Activated naive CD4-positive, alpha-beta T cell treated with anti-CD3 and anti-CD28 coated beads for 36 hours (primary cell): Measurements from ENCODE around the gene CLIP2. TPM values are rescaled to one million over a fixed set of nuclear protein-coding genes. Genes with fewer than 3 reads are reported as not detected.
"Not testable (repeated sequence)": the region's sequence is repeated elsewhere in the genome, so short reads cannot be mapped to it uniquely, and the experiment has no call there.

Experiments
- CTCF ChIA-PET: fragments of 350-600 bp; sonication (Branson Sonifier 250); formaldehyde crosslinking; loops from one replicate; lab custom pipeline; 2021; ENCODE audit warnings: antibody characterized with exemption; lab: Charles Lee
- DNase-seq: peaks from one replicate; pipeline ENCODE4 v3.0.0-alpha.2; 2020
- H3K27ac Mint-ChIP-seq: one replicate; pipeline ENCODE4 v1.8.0; 2021; ENCODE audit warnings: mild to moderate bottlenecking, mixed read lengths
- H3K27me3 Mint-ChIP-seq: one replicate; pipeline ENCODE4 v1.8.0; 2021; ENCODE audit warnings: low read depth, mixed read lengths
- H3K36me3 Mint-ChIP-seq: one replicate; pipeline ENCODE4 v1.8.0; 2021; ENCODE audit warnings: low read depth, mixed read lengths
- H3K4me1 Mint-ChIP-seq: one replicate; pipeline ENCODE4 v1.8.0; 2021; ENCODE audit warnings: low read depth, mixed read lengths
- H3K4me3 Mint-ChIP-seq: one replicate; pipeline ENCODE4 v1.8.0; 2021; ENCODE audit warnings: mild to moderate bottlenecking, moderate library complexity, mixed read lengths
- H3K9me3 Mint-ChIP-seq: one replicate; pipeline ENCODE4 v1.8.0; 2021; ENCODE audit warnings: mixed read lengths
- intact Hi-C: fragments of 100-400 bp; cut with micrococcal nuclease; formaldehyde crosslinking; loops from one replicate; pipeline ENCODE4 v1.15.1; 2023
- total RNA-seq, 2 experiments: library from RNA; stranded (reverse); gene quantifications; one replicate each; pipeline ENCODE4 v1.2.3, GENCODE V29; 2021

Gene CLIP2
- total RNA-seq, 2 experiments from 2014 or later: 1.2 to 1.6 TPM

- H3K4me1 Mint-ChIP-seq: no peaks in the 10 kb centered on the region
- no peak overlapping the region for H3K4me3 Mint-ChIP-seq
- H3K27ac Mint-ChIP-seq: no peak overlapping the region
- no peak for DNase-seq
- no peaks in the 10 kb centered on the region for H3K27me3 Mint-ChIP-seq
- intact Hi-C loops: no loop called here
- no peaks in the 10 kb centered on the region for H3K36me3 Mint-ChIP-seq
- CTCF ChIA-PET: no interaction called here
- H3K9me3 Mint-ChIP-seq: no peaks in the 10 kb centered on the region
Observed at GRCh38 chr7:74350751-74351150, 61.5 kb downstream of the CLIP2 start.

GRCh38 chr7:74351836-74352235 is 62.6 kb downstream of the CLIP2 start:
- no peak for DNase-seq
- CTCF ChIA-PET: interaction anchor here (0.6 kb wide), 1 partner anchor 286 kb away, joined by 3 read pairs; no protein-coding TSS in a partner anchor
- intact Hi-C loops: no loop called here
- Mint-ChIP-seq H3K4me3 (no peak overlapping the region), H3K9me3 (peaks cover 7% of the 10 kb centered on the region), H3K27me3 (no peaks in the 10 kb centered on the region), H3K27ac (no peak overlapping the region), H3K36me3 (no peaks in the 10 kb centered on the region), H3K4me1 (no peaks in the 10 kb centered on the region)

- H3K4me3 Mint-ChIP-seq, intact Hi-C loops, H3K4me1 Mint-ChIP-seq, H3K27me3 Mint-ChIP-seq, DNase-seq, H3K36me3 Mint-ChIP-seq, H3K27ac Mint-ChIP-seq, H3K9me3 Mint-ChIP-seq: not testable (repeated sequence)
- CTCF ChIA-PET: interaction anchor here (0.6 to 1.0 kb wide), 4 partner anchors 12 to 287 kb away, joined by 3 to 4 read pairs (median 4); no protein-coding TSS in a partner anchor
Observed at GRCh38 chr7:74352551-74353138, 63.4 kb downstream of the CLIP2 start.

- Mint-ChIP-seq H3K9me3 (peaks cover 7% of the 10 kb centered on the region), H3K27me3 (no peaks in the 10 kb centered on the region), H3K27ac (no peak overlapping the region), H3K36me3 (no peaks in the 10 kb centered on the region), H3K4me1 (no peaks in the 10 kb centered on the region), H3K4me3 (no peak overlapping the region)
- CTCF ChIA-PET: no interaction called here
- intact Hi-C loops: no loop called here
- DNase-seq: no peak
Observed at GRCh38 chr7:74354009-74354408, 64.8 kb downstream of the CLIP2 start.

- Mint-ChIP-seq H3K4me3 (no peak overlapping the region), H3K27me3 (no peaks in the 10 kb centered on the region), H3K4me1 (no peaks in the 10 kb centered on the region), H3K9me3 (peaks cover 7% of the 10 kb centered on the region), H3K27ac (no peak overlapping the region), H3K36me3 (no peaks in the 10 kb centered on the region)
- CTCF ChIA-PET: interaction anchor here (0.6 kb wide), 1 partner anchor 107 kb away, joined by 3 read pairs; no protein-coding TSS in a partner anchor
- peak; percentile 24 for DNase-seq
- intact Hi-C loops: no loop called here
Observed at GRCh38 chr7:74355091-74355490, 65.9 kb downstream of the CLIP2 start.

GRCh38 chr7:74356589-74357315 is 67.5 kb downstream of the CLIP2 start:
- no peaks in the 10 kb centered on the region for H3K4me1 Mint-ChIP-seq
- H3K9me3 Mint-ChIP-seq: peaks cover 7% of the 10 kb centered on the region
- DNase-seq: no peak
- no peaks in the 10 kb centered on the region for H3K36me3 Mint-ChIP-seq
- no peak overlapping the region for H3K27ac Mint-ChIP-seq
- intact Hi-C loops: no loop called here
- H3K4me3 Mint-ChIP-seq: no peak overlapping the region
- H3K27me3 Mint-ChIP-seq: no peaks in the 10 kb centered on the region
- CTCF ChIA-PET: no interaction called here

- Mint-ChIP-seq H3K4me3 (no peak overlapping the region), H3K4me1 (no peaks in the 10 kb centered on the region), H3K36me3 (no peaks in the 10 kb centered on the region), H3K9me3 (peaks cover 7% of the 10 kb centered on the region), H3K27ac (no peak overlapping the region), H3K27me3 (no peaks in the 10 kb centered on the region)
- DNase-seq: no peak
- CTCF ChIA-PET: no interaction called here
- intact Hi-C loops: no loop called here
Observed at GRCh38 chr7:74360008-74360407, 70.8 kb downstream of the CLIP2 start.

GRCh38 chr7:74362266-74362665 is 73.1 kb downstream of the CLIP2 start:
- Mint-ChIP-seq H3K27ac (no peak overlapping the region), H3K4me3 (no peak overlapping the region), H3K27me3 (no peaks in the 10 kb centered on the region), H3K36me3 (no peaks in the 10 kb centered on the region), H3K9me3 (no peaks in the 10 kb centered on the region), H3K4me1 (no peaks in the 10 kb centered on the region)
- intact Hi-C loops: no loop called here
- no peak for DNase-seq
- CTCF ChIA-PET: no interaction called here

- no peak overlapping the region for H3K4me3 Mint-ChIP-seq
Observed at GRCh38 chr7:74364061-74364460, 74.9 kb downstream of the CLIP2 start.

GRCh38 chr7:74365322-74366022 is 76.3 kb downstream of the CLIP2 start:
- CTCF ChIA-PET: interaction anchor here (1.1 kb wide), 1 partner anchor 12 kb away, joined by 4 read pairs; no protein-coding TSS in a partner anchor
- DNase-seq: no peak
- Mint-ChIP-seq H3K4me1 (no peaks in the 10 kb centered on the region), H3K9me3 (no peaks in the 10 kb centered on the region), H3K27me3 (no peaks in the 10 kb centered on the region), H3K27ac (no peak overlapping the region), H3K4me3 (no peak overlapping the region), H3K36me3 (no peaks in the 10 kb centered on the region)
- intact Hi-C loops: no loop called here

More at GRCh38 chr7:74364061-74364460, 74.9 kb downstream of the CLIP2 start:
- CTCF ChIA-PET: no interaction called here
- intact Hi-C loops: no loop called here
- Mint-ChIP-seq H3K9me3 (no peaks in the 10 kb centered on the region), H3K27me3 (no peaks in the 10 kb centered on the region), H3K4me1 (no peaks in the 10 kb centered on the region), H3K36me3 (no peaks in the 10 kb centered on the region), H3K27ac (no peak overlapping the region)
- DNase-seq: no peak

GRCh38 chr7:74371381-74372341 is 82.5 kb downstream of the CLIP2 start:
- Mint-ChIP-seq H3K9me3 (no peaks in the 10 kb centered on the region), H3K27me3 (no peaks in the 10 kb centered on the region), H3K27ac (no peak overlapping the region), H3K4me3 (no peak overlapping the region), H3K36me3 (no peaks in the 10 kb centered on the region), H3K4me1 (peaks cover 4% of the 10 kb centered on the region)
- CTCF ChIA-PET: no interaction called here
- DNase-seq: no peak
- intact Hi-C loops: no loop called here
